ENCODE measurements around the gene RFX2. TPM values are rescaled to one million over a fixed set of nuclear protein-coding genes. Genes with fewer than 3 reads are reported as not detected.

The RFX2 gene
- total RNA-seq, 1 experiment from 2014 or later: 3.7 TPM

DNA sequence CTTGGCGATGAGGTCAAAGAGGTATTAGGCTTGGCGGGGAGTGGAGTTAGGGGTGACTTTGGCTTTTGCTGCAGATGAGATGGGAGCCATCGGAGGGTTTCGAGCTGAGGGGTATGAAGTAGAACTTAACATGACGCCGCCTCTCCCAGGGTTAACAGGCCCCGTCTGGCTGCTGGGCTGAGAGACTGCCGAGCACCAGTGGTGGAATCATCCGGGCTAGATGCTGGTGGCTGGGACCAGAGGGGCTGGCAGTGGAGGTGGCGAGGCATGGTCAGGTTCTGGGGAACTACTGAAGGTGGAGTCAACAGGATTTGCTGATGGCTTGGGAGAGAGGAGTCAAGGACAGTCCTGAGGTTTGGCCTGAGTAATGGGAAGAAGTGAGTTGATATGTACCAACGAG is 4.9 kb downstream of the RFX2 start:
- no peaks in the 10 kb centered on the region for H3K36me3 Mint-ChIP-seq (ENCODE audit: insufficient read depth in 1 of 3, low read depth in 3 of 3)
- Histone ChIP-seq H3T11ph (ENCODE audit: low read length) (no peak overlapping the region), H2BK120ac (ENCODE audit: low read depth, low read length, poor library complexity, severe bottlenecking) (no peak overlapping the region), H3K27ac (ENCODE audit: insufficient read length, low read depth, low read length) (no peak overlapping the region), H3K4me2 (ENCODE audit: insufficient read depth, insufficient read length, low read length) (no peak overlapping the region), H4K5ac (ENCODE audit: insufficient read length, low read depth, low read length) (no peak overlapping the region), H4K20me1 (ENCODE audit: control insufficient read depth, insufficient read depth, insufficient read length) (no peaks in the 10 kb centered on the region), H2BK12ac (ENCODE audit: insufficient read length, low read depth, low read length) (no peak overlapping the region), H3K27me3 (ENCODE audit: insufficient read depth, low read length) (peaks cover 14% of the 10 kb centered on the region), H2BK15ac (ENCODE audit: low read depth, low read length) (no peak overlapping the region), H3K14ac (ENCODE audit: insufficient read depth, low read length) (no peak overlapping the region), H3K23me2 (ENCODE audit: insufficient read length, low read depth, low read length, poor library complexity, severe bottlenecking) (peaks cover 10% of the 10 kb centered on the region), H3K4me1 (ENCODE audit: insufficient read depth, low read length) (no peaks in the 10 kb centered on the region), H3K9ac (ENCODE audit: extremely low read depth, insufficient read length, low read length) (no peak overlapping the region), H4K8ac (replicated peaks; ENCODE audit: insufficient read length, low read depth, low read length) (no peak overlapping the region), H3K9me3 (ENCODE audit: control insufficient read depth, low read depth, low read length) (no peaks in the 10 kb centered on the region), H3K56ac (ENCODE audit: insufficient read length, low read depth, low read length) (no peak overlapping the region), H3K4ac (ENCODE audit: low read depth, low read length) (no peak overlapping the region), H3K79me2 (ENCODE audit: insufficient read depth, low read length) (no peaks in the 10 kb centered on the region), H2AK5ac (ENCODE audit: insufficient read length, low read length) (no peak overlapping the region), H4K91ac (ENCODE audit: insufficient read length, low read depth, low read length) (no peak overlapping the region), H3K79me1 (ENCODE audit: insufficient read depth, low read depth, low read length, poor library complexity, severe bottlenecking) (no peaks in the 10 kb centered on the region), H3K23ac (ENCODE audit: insufficient read length, low read depth, low read length) (no peak overlapping the region), H2BK20ac (ENCODE audit: low read depth, low read length, poor library complexity, severe bottlenecking) (no peak overlapping the region), H2BK5ac (ENCODE audit: insufficient read length, low read length) (no peak overlapping the region), H2AFZ (ENCODE audit: low read length) (no peak overlapping the region), H3K18ac (ENCODE audit: insufficient read length, low read depth, low read length) (no peak overlapping the region)
- no peak for DNase-seq
- no CpG with 5 or more reads among the region's 11 CpGs for WGBS (ENCODE audit: extremely low coverage, insufficient read length, low lambda C conversion rate)
- no peaks in the 10 kb centered on the region for H3K9me3 Mint-ChIP-seq
- peaks cover 17 to 19% of the 10 kb centered on the region in 2 experiments for H3K4me1 Mint-ChIP-seq
- H3K27me3 Mint-ChIP-seq (ENCODE audit: low read depth): peaks cover 32% of the 10 kb centered on the region
- H3K4me3 Mint-ChIP-seq: no peak overlapping the region
- H3K27ac Mint-ChIP-seq: no peak overlapping the region
- TF ChIP-seq, protein P1, sequence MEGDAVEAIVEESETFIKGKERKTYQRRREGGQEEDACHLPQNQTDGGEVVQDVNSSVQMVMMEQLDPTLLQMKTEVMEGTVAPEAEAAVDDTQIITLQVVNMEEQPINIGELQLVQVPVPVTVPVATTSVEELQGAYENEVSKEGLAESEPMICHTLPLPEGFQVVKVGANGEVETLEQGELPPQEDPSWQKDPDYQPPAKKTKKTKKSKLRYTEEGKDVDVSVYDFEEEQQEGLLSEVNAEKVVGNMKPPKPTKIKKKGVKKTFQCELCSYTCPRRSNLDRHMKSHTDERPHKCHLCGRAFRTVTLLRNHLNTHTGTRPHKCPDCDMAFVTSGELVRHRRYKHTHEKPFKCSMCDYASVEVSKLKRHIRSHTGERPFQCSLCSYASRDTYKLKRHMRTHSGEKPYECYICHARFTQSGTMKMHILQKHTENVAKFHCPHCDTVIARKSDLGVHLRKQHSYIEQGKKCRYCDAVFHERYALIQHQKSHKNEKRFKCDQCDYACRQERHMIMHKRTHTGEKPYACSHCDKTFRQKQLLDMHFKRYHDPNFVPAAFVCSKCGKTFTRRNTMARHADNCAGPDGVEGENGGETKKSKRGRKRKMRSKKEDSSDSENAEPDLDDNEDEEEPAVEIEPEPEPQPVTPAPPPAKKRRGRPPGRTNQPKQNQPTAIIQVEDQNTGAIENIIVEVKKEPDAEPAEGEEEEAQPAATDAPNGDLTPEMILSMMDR (conservative IDR thresholded peaks at IDR 0.05): no peak
